Heart left ventricle (tissue), 16 donors: Measurements from ENCODE around the gene MKLN1. TPM values are rescaled to one million over a fixed set of nuclear protein-coding genes. Genes with fewer than 3 reads are reported as not detected.

Experiments used
- ATAC-seq, 4 donors: fragments of 200-7000 bp; cut with Tn5 transposase; one replicate each; pipeline ENCODE4 v1.9.1; 2020 to 2022; ENCODE audit warnings: moderate library complexity in 4 of 4, mild to moderate bottlenecking in 3 of 4, moderate number of reproducible peaks in 1 of 4
- DNase-seq, 5 donors: peaks; one replicate each; pipeline ENCODE4 v3.0.0-alpha.2; 2020
- H3K27ac ChIP-seq, 12 donors: fragments of 200-600 bp; sonication (generic) in 4 of 12; one replicate each; pipeline versions ENCODE4 v1.5.0 to v1.8.0; 2016 to 2022; ENCODE audit warnings: mild to moderate bottlenecking in 2 of 12
- H3K27me3 ChIP-seq, 9 donors: fragments of 200-600 bp; sonication (generic) in 2 of 9; one replicate each; pipeline versions ENCODE4 v1.5.1 to v1.8.0; 2016 to 2022; ENCODE audit warnings: mild to moderate bottlenecking in 3 of 9
- H3K36me3 ChIP-seq, 9 donors: fragments of 200-600 bp; sonication (generic) in 2 of 9; one replicate each; pipeline versions ENCODE4 v1.5.0 to v1.8.0; 2018 to 2022; ENCODE audit warnings: mild to moderate bottlenecking in 2 of 9
- H3K4me1 ChIP-seq, 12 donors: fragments of 200-600 bp; sonication (generic) in 4 of 12; one replicate each; pipeline versions ENCODE4 v1.5.0 to v1.8.0; 2016 to 2022; ENCODE audit warnings: mild to moderate bottlenecking in 3 of 12
- H3K4me3 ChIP-seq, 12 donors: fragments of 200-600 bp; sonication (generic) in 4 of 12; one replicate each; pipeline versions ENCODE4 v1.5.0 to v1.8.0; 2017 to 2022; ENCODE audit warnings: mild to moderate bottlenecking in 9 of 12, moderate library complexity in 4 of 12
- H3K9me3 ChIP-seq, 12 donors: fragments of 200-600 bp; sonication (generic) in 4 of 12; one replicate each; pipeline versions ENCODE4 v1.5.0 to v1.8.0; 2016 to 2022; ENCODE audit warnings: mild to moderate bottlenecking in 1 of 12
- CTCF ChIP-seq, 12 donors: fragments of 200-600 bp; sonication (generic) in 4 of 12; IDR thresholded peaks; one replicate each; pipeline versions ENCODE4 v1.5.0 to v1.8.0; 2018 to 2022; ENCODE audit warnings: antibody characterized with exemption in 12 of 12, mild to moderate bottlenecking in 5 of 12
- POLR2A ChIP-seq, 2 donors: fragments of 450-650 bp; IDR thresholded peaks; one replicate each; pipeline ENCODE4 v1.6.1; 2017; ENCODE audit warnings: antibody characterized with exemption in 2 of 2, mild to moderate bottlenecking in 2 of 2, moderate library complexity in 2 of 2
- WGBS, 4 donors: extraction: QIAGEN DNeasy Blood & Tissue Kit in 2 of 4; methylation state at CpG; one replicate each; pipeline versions ENCODE4 v1.1.5 to v1.1.7; 2013 to 2018; 5-methylcytosine and 5-hydroxymethylcytosine counted together
- intact Hi-C, 10 donors: fragments of 100-400 bp; cut with DNase I; formaldehyde crosslinking; loops; one replicate each; pipeline versions ENCODE4 v1.11.1 to v1.14.2; 2022
- polyA plus RNA-seq, 2 donors: library from polyadenylated mRNA; stranded (reverse); fragments of 200-250 nt; gene quantifications; one replicate each; pipeline ENCODE4 v1.2.3, GENCODE V29; 2013
- total RNA-seq, 9 donors: library from RNA; depleted of rRNA in 2 of 9; stranded (reverse); fragments of >200 nt in 2 of 9; fragmentation: NEBNext Ultra II Directional in 3 of 9; extraction: Animal tissue kit (Norgen Biotek cat#: 25700) in 3 of 9; gene quantifications; one replicate each; pipeline versions ENCODE4 v1.1.0 to v1.2.4, GENCODE V29; 2016 to 2023
- donor health status: ischemic (EF 13 %, LVEDD 7.1; RV severe dilation, severe dysfunction).
- donor health status: healthy with polysubstance abuse.
- donor health status: DM: no; HTN: yes; CAD: no.
- donor health status: DM: no; HTN: no; CAD: no.
- donor health status: ischemic (EF 25% LVEDD 6.9; RV normal size, moderate dysfunction).
- donor health status: ischemic (EF 25% LVEDD 5.7; RV mildly dilated, moderate dysfunction).
- donor health status: healthy.
- donor health status: DM: yes; HTN: yes; CAD: no.
- donor health status: ischemic (EF 35%, LVEDD 5.7; RV mildly dilated, moderate dysfunction).
- donor health status: nonischemic (EF 11% LVEDD 7.7; RV severe dilation, severe dysfunction).
- donor health status: DM: yes; HTN: yes; CAD: no.
- donor health status: PGD.
- donor health status: ischemic (EF 29% LVEDD 5.4; RV normal size, mild dysfunction).
- donor health status: nonischemic (EF 23%, LVEDD 6.1; RV moderate dilation, normal function).

The MKLN1 gene
- total and polyA plus RNA-seq, 11 donors: 11.5 to 49.7 (median 37.6) TPM

- no peak for TF ChIP-seq CTCF (IDR thresholded peaks at IDR 0.05)
- no peak for TF ChIP-seq POLR2A (IDR thresholded peaks at IDR 0.05)
- 34 to 47% (median 44%) methylated on average over 7 of the region's 7 CpGs for WGBS, 4 donors
- H3K9me3 ChIP-seq: no peaks in the 10 kb centered on the region
- peak in 3 of 5 donors; percentile 68 to 79 (median 74) for DNase-seq
- H3K27me3 ChIP-seq: no peaks in the 10 kb centered on the region
- H3K36me3 ChIP-seq: no peaks in the 10 kb centered on the region
- peak overlapping the region; percentile 53 to 88 (median 74) for H3K27ac ChIP-seq
- peak overlapping the region in 3 of 12 donors; percentile 9 to 15 (median 11) for H3K4me3 ChIP-seq
- ATAC-seq: peak; percentile 44 to 83 (median 60)
- H3K4me1 ChIP-seq: peaks cover 3 to 83% (median 36%) of the 10 kb centered on the region in 12 donors
- intact Hi-C loops: no loop called here
Observed at GRCh38 chr7:131521651-131522163, 194.0 kb downstream of the MKLN1 start.

GRCh38 chr7:131522325-131522930, 194.8 kb downstream of the MKLN1 start:
- ATAC-seq: peak in 1 of 4 donors; percentile 8
- no peaks in the 10 kb centered on the region for H3K27me3 ChIP-seq
- intact Hi-C loops: no loop called here
- no peaks in the 10 kb centered on the region for H3K9me3 ChIP-seq
- H3K27ac ChIP-seq: peak overlapping the region; percentile 53 to 88 (median 74)
- TF ChIP-seq CTCF (IDR thresholded peaks at IDR 0.05) (no peak), POLR2A (IDR thresholded peaks at IDR 0.05) (no peak)
- no peak for DNase-seq
- peaks cover 3 to 87% (median 40%) of the 10 kb centered on the region in 12 donors for H3K4me1 ChIP-seq
- 59 to 70% (median 62%) methylated on average over 11 of the region's 11 CpGs for WGBS, 4 donors
- peak overlapping the region in 8 of 12 donors; percentile 1 to 25 (median 10) for H3K4me3 ChIP-seq
- H3K36me3 ChIP-seq: no peaks in the 10 kb centered on the region

GRCh38 chr7:131524115-131524514, 196.4 kb downstream of the MKLN1 start:
- no peaks in the 10 kb centered on the region for H3K36me3 ChIP-seq
- H3K4me1 ChIP-seq: peaks cover 5 to 90% (median 48%) of the 10 kb centered on the region in 12 donors
- H3K4me3 ChIP-seq: no peak overlapping the region
- peak overlapping the region in 11 of 12 donors; percentile 51 to 88 (median 74) for H3K27ac ChIP-seq
- intact Hi-C loops: no loop called here
- H3K9me3 ChIP-seq: no peaks in the 10 kb centered on the region
- no peaks in the 10 kb centered on the region for H3K27me3 ChIP-seq
- TF ChIP-seq CTCF (IDR thresholded peaks at IDR 0.05) (no peak), POLR2A (IDR thresholded peaks at IDR 0.05) (no peak)
- ATAC-seq: peak in 2 of 4 donors; percentile 26 to 73
- WGBS, 4 donors: 35 to 38% (median 36%) methylated on average over 2 of the region's 2 CpGs
- no peak for DNase-seq

GRCh38 chr7:131524703-131525102, 197.0 kb downstream of the MKLN1 start:
- H3K27me3 ChIP-seq: no peaks in the 10 kb centered on the region
- peak overlapping the region in 10 of 12 donors; percentile 6 to 72 (median 53) for H3K27ac ChIP-seq
- DNase-seq (no peak), ATAC-seq (no peak)
- H3K36me3 ChIP-seq: no peaks in the 10 kb centered on the region
- H3K4me1 ChIP-seq: peaks cover 5 to 89% (median 45%) of the 10 kb centered on the region in 12 donors
- H3K4me3 ChIP-seq: no peak overlapping the region
- H3K9me3 ChIP-seq: no peaks in the 10 kb centered on the region
- intact Hi-C loops: no loop called here
- TF ChIP-seq CTCF (IDR thresholded peaks at IDR 0.05) (no peak), POLR2A (IDR thresholded peaks at IDR 0.05) (no peak)
